Stimulated activated CD8-positive, alpha-beta memory T cell treated with anti-CD3 and anti-CD28 coated beads, Interleukin-4, amount 100 ng/mL, for 4 hours (primary cell): ENCODE data around the gene OR4A47.
"Not testable (repeated sequence)": the region's sequence is repeated elsewhere in the genome, so short reads cannot be mapped to it uniquely, and the experiment has no call there.

ENCODE experiments used
- DNase-seq, 2 donors: peaks; one replicate each; pipeline ENCODE4 v3.0.0-alpha.2; 2020; ENCODE audit warnings: low read depth in 2 of 2, low spot score in 1 of 2

The OR4A47 gene

DNA sequence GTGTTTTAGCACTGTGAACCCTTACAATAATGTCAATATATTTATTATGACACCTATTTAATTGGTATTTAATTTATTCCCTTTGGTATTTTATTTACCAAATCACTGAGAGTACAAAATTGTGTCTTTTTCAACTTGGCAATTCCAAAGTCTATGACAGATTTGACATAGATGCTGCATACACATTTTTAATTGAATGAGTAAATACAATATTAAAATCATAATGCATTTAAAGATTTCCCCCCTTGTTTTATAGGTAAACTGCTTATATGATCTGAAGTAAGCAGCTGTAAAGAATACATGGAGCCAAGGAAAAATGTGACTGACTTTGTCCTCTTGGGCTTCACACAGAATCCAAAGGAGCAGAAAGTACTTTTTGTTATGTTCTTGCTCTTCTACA, at the start of gene OR4A47:
Gene OR4A47, plus strand, starts transcription at position 301 of the 400 bp plus-strand sequence. Its CDS starts 0 bp downstream, at position 301.
- DNase-seq = not testable (repeated sequence)

GRCh38 chr11:48455909-48456308, 32.7 kb upstream of the OR4A47 start:
- not testable (repeated sequence) for DNase-seq

DNA sequence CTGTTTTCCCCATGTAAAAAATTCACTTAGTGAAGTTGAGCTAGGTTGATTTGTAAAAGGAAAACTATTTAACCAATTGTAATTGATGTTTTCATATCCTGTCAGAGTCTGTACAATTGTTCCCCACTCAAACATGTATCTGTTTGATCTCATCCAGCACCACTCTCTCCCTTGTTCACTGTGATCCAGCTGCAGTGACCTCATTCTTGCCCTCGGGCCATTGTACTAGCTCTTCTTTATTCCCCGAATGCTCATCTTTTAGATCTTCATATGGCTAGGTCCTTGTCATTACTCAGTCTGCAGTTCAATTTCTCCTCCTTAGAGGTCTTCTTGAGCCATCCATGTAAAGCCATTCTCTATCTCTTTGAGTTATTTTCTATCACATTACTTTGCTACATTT, 14.6 kb upstream of the OR4A47 start:
- DNase-seq = not testable (repeated sequence)

GRCh38 chr11:48474703-48475102, 13.9 kb upstream of the OR4A47 start:
- DNase-seq = not testable (repeated sequence)

- DNase-seq = not testable (repeated sequence)
These were observed 17.6 kb downstream of the OR4A47 start for GRCh38 chr11:48506169-48506568.

DNA sequence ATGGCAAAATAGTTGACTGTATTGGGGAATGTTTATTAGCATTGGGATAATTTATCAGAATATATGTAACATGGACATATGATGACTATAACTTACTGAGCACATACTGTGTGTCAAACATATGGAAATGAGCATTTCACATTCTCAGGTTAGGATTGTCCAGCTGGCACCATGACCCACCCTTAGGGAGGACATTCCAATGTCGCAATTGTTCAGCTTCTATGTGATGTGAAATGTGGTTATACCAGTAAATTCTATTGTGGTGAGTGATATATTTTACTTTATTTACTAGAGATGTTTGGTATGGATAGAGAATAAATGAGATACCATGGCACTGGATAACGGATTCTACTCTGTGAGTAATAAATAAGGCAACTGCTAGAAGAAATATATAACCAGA, 50.4 kb downstream of the OR4A47 start:
- DNase-seq = no peak
